D341Med (cell line): ENCODE measurements around the gene GPR152.
"Not testable (repeated sequence)": the region's sequence is repeated elsewhere in the genome, so short reads cannot be mapped to it uniquely, and the experiment has no call there.

ENCODE experiments used
- DNase-seq: peaks from one replicate; pipeline ENCODE4 v3.0.0; 2012; ENCODE audit warnings: low spot score

GPR152 gene

GRCh38 chr11:67427364-67427859, 25.1 kb downstream of the GPR152 start:
- not testable (repeated sequence) for DNase-seq

GRCh38 chr11:67423891-67424613, 28.5 kb downstream of the GPR152 start:
- DNase-seq = no peak

GRCh38 chr11:67423466-67423865, 29.1 kb downstream of the GPR152 start:
- DNase-seq = no peak

GRCh38 chr11:67422891-67423290, 29.6 kb downstream of the GPR152 start:
- no peak for DNase-seq

- DNase-seq = no peak
Measured at GRCh38 chr11:67421430-67422031, 31.0 kb downstream of the GPR152 start.

- DNase-seq = peak; percentile 98
Measured at GRCh38 chr11:67420646-67421429, 31.7 kb downstream of the GPR152 start.

- no peak for DNase-seq
Measured at GRCh38 chr11:67420147-67420645, 32.3 kb downstream of the GPR152 start.

GRCh38 chr11:67419325-67420049, 33.0 kb downstream of the GPR152 start:
- DNase-seq = no peak

GRCh38 chr11:67418476-67419281, 33.9 kb downstream of the GPR152 start:
- DNase-seq = no peak

GRCh38 chr11:67417425-67417824, 35.1 kb downstream of the GPR152 start:
- DNase-seq = no peak

GRCh38 chr11:67416416-67417335, 35.9 kb downstream of the GPR152 start:
- DNase-seq = no peak

GRCh38 chr11:67415501-67416304, 36.8 kb downstream of the GPR152 start, which contains the start of gene CARNS1:
TSS of gene CARNS1 (plus strand) at chr11:67415678. CDS start at chr11:67416200, 522 bp downstream.
- DNase-seq = no peak

- no peak for DNase-seq
Measured at GRCh38 chr11:67413266-67413849, 39.2 kb downstream of the GPR152 start.

GRCh38 chr11:67412495-67413179, 39.9 kb downstream of the GPR152 start:
- DNase-seq = no peak

- no peak for DNase-seq
Measured at GRCh38 chr11:67411785-67412152, 40.8 kb downstream of the GPR152 start.

GRCh38 chr11:67410984-67411784, 41.3 kb downstream of the GPR152 start:
- DNase-seq = no peak

- no peak for DNase-seq
Measured at GRCh38 chr11:67410369-67410831, 42.1 kb downstream of the GPR152 start.
